Smooth muscle cell (in vitro differentiated cells): ENCODE measurements around the gene EPB41L4B. TPM values are rescaled to one million over a fixed set of nuclear protein-coding genes. Genes with fewer than 3 reads are reported as not detected.

Experiments
- DNase-seq: peaks from one replicate; lab custom pipeline; 2025; ENCODE audit not compliant: unreplicated experiment; lab: John Stamatoyannopoulos, UW
- H2AFZ ChIP-seq: fragments of 200-600 bp; sonication (generic); 2 replicates; pipeline ENCODE4 v1.6.0; 2016; ENCODE audit warnings: antibody characterized with exemption, low read depth, mild to moderate bottlenecking
- H3F3A ChIP-seq: fragments of 200-600 bp; sonication (generic); 2 replicates; pipeline ENCODE4 v1.6.0; 2017; ENCODE audit warnings: antibody characterized with exemption, low read depth
- H3K27ac ChIP-seq: fragments of 200-600 bp; sonication (generic); 2 replicates; pipeline ENCODE4 v1.5.1; 2016; ENCODE audit warnings: low read depth, mild to moderate bottlenecking
- H3K27me3 ChIP-seq: fragments of 200-600 bp; sonication (generic); 2 replicates; pipeline ENCODE4 v1.6.1; 2016; ENCODE audit warnings: low read depth, mild to moderate bottlenecking
- H3K36me3 ChIP-seq: fragments of 200-600 bp; sonication (generic); 2 replicates; pipeline ENCODE4 v1.5.1; 2016; ENCODE audit warnings: low read depth
- H3K4me1 ChIP-seq: fragments of 200-600 bp; sonication (generic); 2 replicates; pipeline ENCODE4 v1.5.1; 2016; ENCODE audit warnings: low read depth
- H3K4me2 ChIP-seq: fragments of 200-600 bp; sonication (generic); 2 replicates; pipeline ENCODE4 v1.6.0; 2016; ENCODE audit warnings: mild to moderate bottlenecking
- H3K4me3 ChIP-seq: fragments of 200-600 bp; sonication (generic); 2 replicates; pipeline ENCODE4 v1.5.1; 2016; ENCODE audit warnings: mild to moderate bottlenecking
- H3K79me2 ChIP-seq: fragments of 200-600 bp; sonication (generic); 2 replicates; pipeline ENCODE4 v1.6.0; 2016; ENCODE audit warnings: low read depth, mild to moderate bottlenecking
- H3K9ac ChIP-seq: fragments of 200-600 bp; sonication (generic); 2 replicates; pipeline ENCODE4 v1.6.0; 2016; ENCODE audit warnings: low read depth
- H3K9me3 ChIP-seq: fragments of 200-600 bp; sonication (generic); replicated peaks from 2 replicates; pipeline ENCODE4 v1.5.1; 2016; ENCODE audit warnings: low read depth
- H4K20me1 ChIP-seq: fragments of 200-600 bp; sonication (generic); 2 replicates; pipeline ENCODE4 v1.6.0; 2016; ENCODE audit warnings: low read depth
- CTCF ChIP-seq: fragments of 200-600 bp; sonication (generic); IDR thresholded peaks from 2 replicates; pipeline ENCODE4 v1.5.1; 2017; ENCODE audit warnings: borderline replicate concordance, mild to moderate bottlenecking, antibody characterized with exemption; ENCODE audit not compliant: insufficient read depth, poor library complexity, severe bottlenecking
- WGBS: methylation state at CpG from one replicate; pipeline ENCODE4 v1.1.7; 2016; ENCODE audit warnings: low lambda C conversion rate; 5-methylcytosine and 5-hydroxymethylcytosine counted together
- polyA plus RNA-seq: library from polyadenylated mRNA; unstranded; fragments of >200 nt; fragmentation: Nextera tagmentation; extraction: Ambion mirVana; gene quantifications from 2 replicates; pipeline ENCODE4 v1.2.1, GENCODE V29; 2016
- total RNA-seq: library from RNA; depleted of rRNA; stranded (reverse); fragments of >200 nt; gene quantifications from 2 replicates; pipeline ENCODE4 v1.2.3, GENCODE V29; 2014

The EPB41L4B gene
- total and polyA plus RNA-seq, 2 experiments from 2014 or later: 0.74 to 2.5 TPM

GRCh38 chr9:109336409-109336808 lies 15.6 kb upstream of the EPB41L4B start:
- Histone ChIP-seq H3K27me3 (no peaks in the 10 kb centered on the region), H3K27ac (no peak overlapping the region), H2AFZ (no peak overlapping the region), H3K4me2 (no peak overlapping the region), H3K9ac (no peak overlapping the region), H3K79me2 (no peaks in the 10 kb centered on the region), H3F3A (no peaks in the 10 kb centered on the region), H3K4me1 (no peaks in the 10 kb centered on the region), H3K9me3 (no peaks in the 10 kb centered on the region), H3K4me3 (no peak overlapping the region), H3K36me3 (no peaks in the 10 kb centered on the region), H4K20me1 (no peaks in the 10 kb centered on the region)
- WGBS: 89% methylated on average over 3 of the region's 3 CpGs
- no peak for TF ChIP-seq CTCF
- DNase-seq: no peak

- 71% methylated on average over 2 of the region's 2 CpGs for WGBS
- Histone ChIP-seq H3K4me3 (no peak overlapping the region), H3K9me3 (no peaks in the 10 kb centered on the region), H3K27ac (no peak overlapping the region), H4K20me1 (no peaks in the 10 kb centered on the region), H3K4me1 (no peaks in the 10 kb centered on the region), H3K79me2 (no peaks in the 10 kb centered on the region), H3K27me3 (no peaks in the 10 kb centered on the region), H3F3A (no peaks in the 10 kb centered on the region), H3K4me2 (no peak overlapping the region), H2AFZ (no peak overlapping the region), H3K9ac (no peak overlapping the region), H3K36me3 (no peaks in the 10 kb centered on the region)
- no peak for DNase-seq
- TF ChIP-seq CTCF: no peak
Measured at GRCh38 chr9:109335929-109336328, 15.1 kb upstream of the EPB41L4B start.

- Histone ChIP-seq H3K4me3 (no peak overlapping the region), H3K27ac (no peak overlapping the region), H3K9me3 (no peaks in the 10 kb centered on the region), H2AFZ (no peak overlapping the region), H3K79me2 (no peaks in the 10 kb centered on the region), H3K27me3 (no peaks in the 10 kb centered on the region), H3K9ac (no peak overlapping the region), H3K4me1 (no peaks in the 10 kb centered on the region), H3K4me2 (no peak overlapping the region), H3F3A (no peaks in the 10 kb centered on the region), H4K20me1 (no peaks in the 10 kb centered on the region), H3K36me3 (no peaks in the 10 kb centered on the region)
- WGBS: 80% methylated on average over 7 of the region's 7 CpGs
- DNase-seq: no peak
- TF ChIP-seq CTCF: no peak
Measured at GRCh38 chr9:109335121-109335520, 14.3 kb upstream of the EPB41L4B start.

GRCh38 chr9:109331353-109331752 lies 10.5 kb upstream of the EPB41L4B start:
- Histone ChIP-seq H3K79me2 (no peaks in the 10 kb centered on the region), H3K36me3 (no peaks in the 10 kb centered on the region), H3F3A (no peaks in the 10 kb centered on the region), H3K4me1 (no peaks in the 10 kb centered on the region), H2AFZ (no peak overlapping the region), H3K27me3 (no peaks in the 10 kb centered on the region), H3K9ac (no peak overlapping the region), H3K4me3 (no peak overlapping the region), H4K20me1 (no peaks in the 10 kb centered on the region), H3K9me3 (no peaks in the 10 kb centered on the region), H3K4me2 (no peak overlapping the region), H3K27ac (no peak overlapping the region)
- 82% methylated on average over 5 of the region's 5 CpGs for WGBS
- no peak for DNase-seq
- TF ChIP-seq CTCF: no peak
